ENCODE data around the gene EXOC3L4.

EXOC3L4 gene

GRCh38 chr14:103123634-103124500, 29.3 kb downstream of the EXOC3L4 start:
- peak; percentile 74 for DNase-seq

GRCh38 chr14:103124501-103125001, 30.0 kb downstream of the EXOC3L4 start:
- peak; percentile 2 for DNase-seq

DNA sequence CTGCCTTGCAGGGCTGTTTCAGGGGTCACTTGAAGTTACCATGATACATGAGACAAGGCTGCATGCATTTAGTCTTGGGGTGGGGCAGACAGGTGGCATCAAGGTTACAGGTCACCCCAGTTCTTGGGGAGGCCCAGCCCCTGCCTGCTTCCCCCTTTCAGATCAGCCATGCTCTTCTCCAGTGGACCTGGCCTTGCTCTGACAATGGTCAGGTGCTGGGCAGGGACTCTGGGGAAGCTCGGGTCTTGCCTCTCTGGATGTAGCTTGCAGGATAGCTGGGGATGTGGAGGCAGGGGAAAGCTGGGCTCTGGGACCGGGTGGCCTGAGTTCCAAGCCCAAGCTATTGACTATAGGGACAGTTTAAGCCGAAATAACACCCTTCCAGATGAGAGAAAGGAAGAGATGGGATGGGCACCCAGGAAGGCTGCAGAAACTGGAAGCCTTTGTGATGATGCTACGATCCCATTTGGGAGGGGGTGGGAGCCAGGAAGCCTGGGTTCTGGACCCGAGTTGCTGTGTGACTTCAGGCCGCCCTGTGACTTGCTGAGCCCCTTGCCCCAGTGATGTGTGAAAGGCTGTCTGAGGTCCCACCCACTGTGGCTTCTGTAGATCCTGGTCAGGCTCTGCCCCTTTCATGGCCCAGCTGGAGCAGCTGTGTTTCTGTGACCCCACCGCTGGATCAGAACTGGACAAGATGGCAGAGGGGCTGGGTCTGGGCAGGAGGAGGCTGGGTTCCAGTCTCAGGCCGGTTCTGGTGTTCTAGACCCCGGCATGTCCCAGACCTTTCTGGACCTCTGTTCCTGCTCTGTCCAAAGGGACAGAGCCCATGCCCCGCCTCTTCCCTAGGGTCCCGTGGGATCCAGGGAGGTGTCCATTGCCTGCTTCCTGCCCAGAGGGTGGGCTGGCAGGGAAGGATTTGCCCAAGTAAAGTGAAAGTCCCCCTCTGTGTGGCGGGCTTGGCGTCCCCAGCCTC, 30.9 kb downstream of the EXOC3L4 start:
- DNase-seq = peak; percentile 3

- peak; percentile 21 for DNase-seq
These were observed 31.8 kb downstream of the EXOC3L4 start for GRCh38 chr14:103126088-103126872.

GRCh38 chr14:103126873-103127304, 32.4 kb downstream of the EXOC3L4 start:
- DNase-seq = no peak

DNA sequence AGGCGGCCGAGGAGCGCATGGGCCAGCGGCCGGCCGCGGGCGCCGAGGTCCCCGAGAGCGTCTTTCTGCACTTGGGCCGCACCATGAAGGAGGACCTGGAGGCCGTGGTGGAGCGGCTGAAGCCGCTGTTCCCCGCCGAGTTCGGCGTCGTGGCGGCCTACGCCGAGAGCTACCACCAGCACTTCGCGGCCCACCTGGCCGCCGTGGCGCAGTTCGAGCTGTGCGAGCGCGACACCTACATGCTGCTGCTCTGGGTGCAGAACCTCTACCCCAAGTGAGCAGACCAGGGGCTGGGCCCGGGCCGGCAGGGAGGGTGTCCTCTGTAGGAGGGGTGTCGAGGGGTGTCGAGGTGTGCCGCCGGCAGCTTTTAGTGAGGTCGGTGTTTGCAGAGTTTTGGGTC, 32.8 kb downstream of the EXOC3L4 start:
- no peak for DNase-seq

- no peak for DNase-seq
These were observed 33.5 kb downstream of the EXOC3L4 start for GRCh38 chr14:103127861-103128598.

GRCh38 chr14:103128631-103129300, 34.2 kb downstream of the EXOC3L4 start:
- DNase-seq = peak; percentile 11

DNA sequence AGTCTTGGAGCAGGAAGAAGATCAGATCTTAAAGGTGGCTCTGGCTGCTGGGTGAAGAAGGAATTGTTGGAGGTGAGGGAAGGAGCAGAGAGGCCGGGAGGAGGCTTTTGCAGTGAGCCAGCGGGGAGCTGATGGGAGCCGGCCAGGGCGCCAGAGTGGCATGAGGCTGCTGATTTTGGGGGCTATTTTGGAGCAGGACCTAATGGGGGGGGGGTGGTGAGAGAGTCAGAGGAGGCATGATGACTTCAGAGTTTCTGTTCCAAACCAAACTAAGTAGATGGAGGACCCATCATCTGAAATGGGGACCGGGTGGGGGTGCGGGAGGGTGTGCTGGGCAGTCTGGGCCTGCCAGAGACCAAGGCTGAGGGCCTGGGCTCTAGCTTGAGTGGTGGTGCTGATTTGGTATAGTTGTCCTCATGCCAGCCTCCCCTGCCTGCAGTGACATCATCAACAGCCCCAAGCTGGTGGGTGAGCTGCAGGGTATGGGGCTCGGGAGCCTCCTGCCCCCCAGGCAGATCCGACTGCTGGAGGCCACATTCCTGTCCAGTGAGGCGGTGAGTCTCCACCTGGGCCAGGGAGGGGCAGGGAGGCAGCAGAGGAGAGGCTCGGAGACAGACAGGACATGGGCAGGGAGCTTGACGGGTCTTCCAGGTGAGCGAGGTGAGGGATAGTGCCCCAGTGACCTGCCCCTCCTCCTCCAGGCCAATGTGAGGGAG, 34.9 kb downstream of the EXOC3L4 start:
- peak; percentile 3 for DNase-seq

DNA sequence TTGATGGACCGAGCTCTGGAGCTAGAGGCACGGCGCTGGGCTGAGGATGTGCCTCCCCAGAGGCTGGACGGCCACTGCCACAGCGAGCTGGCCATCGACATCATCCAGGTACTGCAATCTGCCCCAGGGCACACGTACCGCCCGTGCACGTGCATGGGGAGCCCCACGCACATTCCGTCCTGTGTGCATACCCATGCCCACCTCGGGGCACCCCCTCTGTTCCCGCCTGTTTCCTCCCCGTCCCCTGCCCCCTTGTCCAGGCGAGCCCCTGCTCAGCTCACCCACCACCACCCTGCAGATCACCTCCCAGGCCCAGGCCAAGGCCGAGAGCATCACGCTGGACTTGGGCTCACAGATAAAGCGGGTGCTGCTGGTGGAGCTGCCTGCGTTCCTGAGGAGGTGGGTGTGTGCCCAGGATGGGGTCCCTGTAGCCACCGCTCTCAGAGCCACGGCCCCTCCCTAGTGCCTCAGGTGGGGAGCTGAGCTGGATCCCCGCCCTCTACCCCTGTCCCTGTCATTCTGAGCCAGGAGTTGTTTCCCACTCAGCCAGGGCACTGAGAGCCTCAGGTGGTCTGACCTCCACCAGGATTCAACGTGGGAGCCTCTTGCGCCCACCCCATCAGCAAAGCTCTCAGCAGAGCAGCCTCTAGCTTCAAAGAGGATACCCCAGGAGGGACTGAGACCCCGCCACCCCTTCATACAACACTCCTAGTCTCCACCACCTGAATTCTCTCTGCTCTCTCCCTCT, 35.7 kb downstream of the EXOC3L4 start:
- DNase-seq = no peak

GRCh38 chr14:103130965-103131364, 36.4 kb downstream of the EXOC3L4 start:
- peak; percentile 5 for DNase-seq

GRCh38 chr14:103131580-103131979, 37.1 kb downstream of the EXOC3L4 start:
- peak; percentile 12 for DNase-seq

DNA sequence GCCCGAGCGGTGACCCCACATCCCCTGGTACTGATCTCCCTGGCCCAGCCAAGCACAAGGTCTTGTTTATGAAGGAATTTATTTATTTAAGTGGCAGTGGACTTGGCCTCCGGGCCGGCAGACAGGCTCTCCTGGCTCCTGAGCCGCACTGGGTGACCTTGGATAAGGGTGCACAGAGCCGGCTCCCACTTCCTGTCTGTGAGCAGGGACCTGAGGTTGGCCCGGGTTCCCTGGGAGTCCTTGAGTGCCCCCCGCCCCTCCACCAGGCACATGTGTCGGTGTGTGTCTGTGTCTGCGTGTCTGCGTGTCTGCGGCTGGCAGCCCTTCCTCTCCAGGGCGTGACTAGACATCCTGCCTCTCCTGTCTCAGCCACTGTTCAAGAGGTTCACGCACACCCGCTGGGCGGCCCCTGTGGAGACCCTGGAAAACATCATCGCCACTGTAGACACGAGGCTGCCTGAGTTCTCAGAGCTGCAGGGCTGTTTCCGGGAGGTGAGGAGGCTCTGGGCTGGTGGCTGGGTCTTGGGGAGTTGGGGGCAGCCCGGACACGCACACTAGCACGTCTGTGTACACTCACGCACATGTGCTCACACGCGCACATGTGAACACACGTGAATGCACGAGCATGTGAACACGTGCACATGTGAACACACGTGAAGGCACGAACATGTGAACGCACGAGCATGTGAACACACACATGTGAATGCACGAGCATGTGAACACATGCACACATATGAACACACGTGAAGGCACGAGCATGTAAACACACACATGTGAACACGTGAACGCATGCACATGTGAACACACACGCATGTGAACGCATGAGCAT, 38.1 kb downstream of the EXOC3L4 start:
- peak; percentile 44 for DNase-seq

DNA sequence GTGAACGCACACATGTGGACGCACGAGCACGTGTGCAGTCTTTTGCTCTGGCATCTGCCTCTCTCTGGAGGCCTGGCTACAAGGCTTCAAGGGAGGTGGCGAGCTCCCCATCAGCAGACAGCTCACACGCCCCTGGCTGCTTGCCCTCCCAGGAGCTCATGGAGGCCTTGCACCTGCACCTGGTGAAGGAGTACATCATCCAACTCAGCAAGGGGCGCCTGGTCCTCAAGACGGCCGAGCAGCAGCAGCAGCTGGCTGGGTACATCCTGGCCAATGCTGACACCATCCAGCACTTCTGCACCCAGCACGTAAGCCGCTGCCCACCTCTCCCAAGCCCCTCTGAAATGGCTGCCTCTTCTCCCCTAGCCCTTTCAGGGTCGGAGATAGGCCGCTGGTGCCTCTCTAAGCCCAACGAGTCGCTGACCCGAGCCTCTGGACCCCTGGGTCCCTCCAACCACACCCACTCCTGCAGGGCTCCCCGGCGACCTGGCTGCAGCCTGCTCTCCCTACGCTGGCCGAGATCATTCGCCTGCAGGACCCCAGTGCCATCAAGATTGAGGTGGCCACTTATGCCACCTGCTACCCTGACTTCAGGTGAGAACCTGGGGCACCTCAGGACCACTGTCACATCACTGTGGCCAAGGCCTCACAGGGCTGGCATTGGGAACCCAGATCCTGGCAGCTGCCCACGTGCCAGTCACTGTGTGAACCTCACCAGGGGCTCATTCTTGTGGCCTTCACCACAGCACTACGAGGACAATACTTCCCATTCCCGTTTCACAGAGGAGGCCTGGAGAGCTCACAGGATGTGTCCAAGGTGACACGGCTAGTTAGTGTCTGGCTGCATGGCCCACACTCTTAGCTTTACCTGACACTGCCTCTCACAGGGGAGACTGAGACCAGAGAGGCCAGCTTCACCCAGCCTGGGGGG, 39.0 kb downstream of the EXOC3L4 start:
- DNase-seq = peak; percentile 9

- no peak for DNase-seq
These were observed 39.9 kb downstream of the EXOC3L4 start for GRCh38 chr14:103134405-103134804.

DNA sequence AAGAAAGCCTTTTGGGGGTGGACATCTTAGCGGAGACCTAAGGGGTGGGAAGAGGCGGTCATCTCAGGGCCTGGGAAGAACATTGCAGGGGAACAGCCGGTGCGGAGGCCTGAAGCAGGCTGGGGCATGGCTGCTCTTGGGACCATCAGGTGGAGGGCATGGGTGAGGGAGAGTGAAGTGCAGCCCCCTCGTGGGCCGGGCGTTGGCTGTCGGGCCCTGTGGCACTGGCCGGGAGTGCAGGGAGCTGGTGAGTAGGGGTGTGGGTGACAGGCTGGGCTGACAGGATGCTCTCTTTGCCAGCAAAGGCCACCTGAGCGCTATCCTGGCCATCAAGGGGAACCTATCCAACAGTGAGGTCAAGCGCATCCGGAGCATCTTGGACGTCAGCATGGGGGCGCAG, 40.4 kb downstream of the EXOC3L4 start:
- no peak for DNase-seq
